NCI-H82 treated with DMSO at 0.1 percent for 48 hours (cell line): ENCODE measurements around the gene CEND1.

Source experiments
- DNase-seq: peaks from one replicate; lab custom pipeline; 2025; ENCODE audit not compliant: unreplicated experiment; lab: John Stamatoyannopoulos, UW

CEND1 gene

DNA sequence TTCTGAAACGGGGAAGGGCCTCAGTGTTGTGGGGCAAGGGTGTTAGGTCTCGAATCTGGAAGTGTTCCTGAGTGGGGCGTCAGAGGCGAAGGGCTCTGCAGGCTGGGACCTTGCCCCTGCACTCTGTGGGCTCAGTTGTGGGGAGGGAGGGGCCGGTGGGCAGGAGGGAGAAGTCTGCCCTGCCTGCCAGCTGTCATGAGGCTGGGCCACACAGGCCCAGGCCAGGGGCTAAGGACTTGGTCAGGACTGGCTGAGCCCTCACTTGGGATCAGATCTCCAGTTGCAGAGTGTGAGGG lies 38.0 kb upstream of the CEND1 start, which contains the start of gene CRACR2B:
Gene CRACR2B (plus strand): TSS at position 23 of the 296 bp plus-strand sequence. CDS start 689 bp downstream, outside the sequence.
- no peak for DNase-seq

DNA sequence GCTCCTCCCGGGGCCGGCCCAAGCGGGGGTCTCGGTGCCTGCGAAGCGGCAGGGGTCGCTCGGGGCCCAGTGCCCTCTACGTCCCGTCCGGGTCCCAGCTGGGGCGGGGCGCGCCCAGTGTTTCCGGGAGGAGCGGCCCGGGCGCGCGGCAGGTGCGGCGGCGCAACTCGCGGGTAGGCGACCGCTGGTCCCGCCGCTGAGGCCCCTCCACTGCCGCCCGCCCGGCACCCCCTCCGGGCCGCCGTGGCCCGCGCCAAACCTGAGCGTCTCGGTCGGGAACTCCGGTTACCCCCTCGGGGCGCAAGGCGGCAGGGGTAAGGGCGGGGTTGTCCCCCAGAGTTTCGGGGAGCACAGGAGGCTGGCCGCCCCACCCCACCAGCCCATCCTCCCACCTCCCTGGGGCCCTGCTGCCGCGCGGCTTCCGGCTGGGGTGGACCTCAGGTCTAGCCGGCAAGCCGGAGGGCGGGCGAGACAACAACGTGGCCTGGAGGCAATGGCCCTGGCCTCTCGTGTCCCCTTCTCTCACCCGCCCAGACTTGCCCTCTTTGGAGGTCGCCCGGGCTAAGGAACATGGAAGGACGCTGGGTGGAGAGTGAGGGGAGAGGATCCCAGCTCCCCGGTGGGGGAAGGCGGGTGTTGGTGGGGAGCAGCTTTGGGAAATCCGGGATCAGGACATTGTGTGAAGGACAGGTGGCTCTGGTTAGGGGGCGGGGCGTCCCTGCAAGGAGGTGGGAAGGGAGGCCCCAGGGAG lies 37.4 kb upstream of the CEND1 start:
- no peak for DNase-seq

DNA sequence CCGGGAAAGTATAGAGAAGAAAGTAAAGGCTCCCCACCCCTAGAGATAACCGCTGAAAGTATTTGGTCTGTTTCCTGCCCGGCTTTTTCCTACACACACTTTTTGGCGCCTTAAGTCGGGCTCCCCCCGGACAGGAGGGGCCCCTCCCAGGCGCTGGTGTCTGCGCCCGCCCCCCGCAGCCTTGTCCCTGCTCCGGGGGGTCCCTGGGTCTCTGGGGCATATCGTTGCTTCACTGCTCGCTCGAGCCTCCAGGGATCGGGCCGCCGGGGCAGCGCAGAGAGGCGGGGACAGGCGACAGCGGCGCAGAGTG lies 36.9 kb upstream of the CEND1 start:
- no peak for DNase-seq

DNA sequence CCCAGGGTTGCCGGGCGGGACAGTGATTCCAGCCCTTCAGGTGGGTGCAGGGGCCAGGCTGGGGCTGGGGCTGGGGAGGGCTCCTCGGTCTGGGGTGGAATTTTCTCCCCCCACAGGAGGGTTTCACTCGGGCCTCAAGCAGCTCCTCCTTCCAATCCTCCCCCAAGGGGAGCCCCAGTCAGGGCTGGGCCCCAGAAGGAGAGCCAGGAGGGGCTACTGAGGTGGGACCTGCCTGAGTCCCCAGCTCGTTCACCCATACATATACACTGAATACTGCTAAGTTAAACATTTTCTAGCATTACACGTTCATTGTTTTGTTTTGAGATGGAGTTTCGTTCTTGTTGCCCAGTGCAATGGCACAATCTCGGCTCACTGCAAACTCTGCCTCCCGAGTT lies 36.3 kb upstream of the CEND1 start:
- no peak for DNase-seq

DNA sequence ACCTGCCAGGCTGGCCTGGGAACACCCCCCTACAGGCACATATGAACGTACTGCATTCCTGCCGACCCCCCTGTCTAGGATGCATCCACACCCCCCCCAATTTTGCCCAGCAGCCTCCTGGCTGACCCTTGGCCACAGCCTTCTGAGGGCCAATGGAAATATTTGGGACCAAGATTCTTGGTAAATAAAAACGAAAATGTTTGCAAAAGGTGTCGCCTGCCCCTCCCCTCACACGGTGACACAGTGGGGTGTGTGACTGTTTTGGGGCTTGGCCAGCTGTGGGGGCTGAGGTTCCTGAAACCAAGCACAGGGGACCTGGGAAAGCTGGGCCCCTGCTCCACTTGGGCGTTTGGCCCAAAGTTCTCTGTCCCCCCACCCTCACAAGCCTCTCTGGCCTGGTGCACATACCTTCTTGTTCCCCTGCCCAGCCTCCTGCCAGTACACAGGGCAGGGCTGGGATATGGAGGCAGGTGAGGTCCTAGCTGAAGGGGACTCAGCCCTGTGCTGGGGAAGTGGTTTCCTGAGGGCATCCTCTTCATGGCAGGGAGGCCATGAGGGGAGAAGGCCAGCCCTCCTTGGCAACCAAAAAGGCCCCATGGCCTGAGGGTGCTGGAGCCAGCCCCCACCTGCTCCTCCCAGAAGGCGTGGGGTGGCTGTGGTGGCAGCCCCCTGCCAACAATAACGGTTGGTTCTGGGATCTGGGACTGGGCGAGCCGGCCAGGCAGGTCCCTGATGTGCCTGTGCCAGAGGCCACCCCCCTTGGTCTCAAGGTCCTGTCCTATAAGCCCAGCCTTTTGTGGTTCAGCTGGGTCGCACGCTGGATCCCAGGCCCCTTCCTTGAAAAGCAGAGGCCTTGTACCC lies 35.7 kb upstream of the CEND1 start:
- no peak for DNase-seq

DNA sequence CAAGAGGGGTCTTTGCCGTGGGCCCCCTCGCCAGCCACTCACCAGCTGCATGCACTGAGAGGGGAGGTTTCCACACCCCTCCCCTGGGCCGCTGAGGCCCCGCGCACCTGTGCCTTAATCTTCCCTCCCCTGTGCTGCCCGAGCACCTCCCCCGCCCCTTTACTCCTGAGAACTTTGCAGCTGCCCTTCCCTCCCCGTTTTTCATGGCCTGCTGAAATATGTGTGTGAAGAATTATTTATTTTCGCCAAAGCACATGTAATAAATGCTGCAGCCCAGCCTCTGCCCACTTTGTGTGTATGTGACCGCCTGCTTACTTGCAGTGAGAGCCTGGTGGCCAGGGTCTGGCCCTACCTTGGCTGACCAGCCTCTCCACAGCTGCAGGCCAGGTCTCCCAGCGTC lies 35.1 kb upstream of the CEND1 start:
- DNase-seq: no peak

DNA sequence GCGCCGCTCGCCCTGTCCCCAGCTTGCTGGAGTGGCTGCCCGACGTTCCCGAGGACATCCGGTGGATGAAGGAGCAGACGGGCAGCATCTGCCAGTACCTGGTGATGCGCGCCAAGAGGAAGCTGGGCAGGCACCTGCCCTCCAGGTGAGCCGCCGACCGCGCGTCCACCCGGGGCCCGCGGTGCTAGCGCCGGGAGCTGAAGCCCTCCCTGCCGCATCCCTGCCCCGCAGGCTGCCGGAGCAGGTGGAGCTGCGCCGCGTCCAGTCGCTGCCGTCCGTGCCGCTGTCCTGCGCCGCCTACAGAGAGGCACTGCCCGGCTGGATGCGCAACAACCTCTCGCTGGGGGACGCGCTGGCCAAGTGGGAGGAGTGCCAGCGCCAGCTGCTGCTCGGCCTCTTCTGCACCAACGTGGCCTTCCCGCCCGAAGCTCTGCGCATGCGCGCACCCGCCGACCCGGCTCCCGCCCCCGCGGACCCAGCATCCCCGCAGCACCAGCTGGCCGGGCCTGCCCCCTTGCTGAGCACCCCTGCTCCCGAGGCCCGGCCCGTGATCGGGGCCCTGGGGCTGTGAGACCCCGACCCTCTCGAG lies 34.5 kb upstream of the CEND1 start:
- DNase-seq: no peak

DNA sequence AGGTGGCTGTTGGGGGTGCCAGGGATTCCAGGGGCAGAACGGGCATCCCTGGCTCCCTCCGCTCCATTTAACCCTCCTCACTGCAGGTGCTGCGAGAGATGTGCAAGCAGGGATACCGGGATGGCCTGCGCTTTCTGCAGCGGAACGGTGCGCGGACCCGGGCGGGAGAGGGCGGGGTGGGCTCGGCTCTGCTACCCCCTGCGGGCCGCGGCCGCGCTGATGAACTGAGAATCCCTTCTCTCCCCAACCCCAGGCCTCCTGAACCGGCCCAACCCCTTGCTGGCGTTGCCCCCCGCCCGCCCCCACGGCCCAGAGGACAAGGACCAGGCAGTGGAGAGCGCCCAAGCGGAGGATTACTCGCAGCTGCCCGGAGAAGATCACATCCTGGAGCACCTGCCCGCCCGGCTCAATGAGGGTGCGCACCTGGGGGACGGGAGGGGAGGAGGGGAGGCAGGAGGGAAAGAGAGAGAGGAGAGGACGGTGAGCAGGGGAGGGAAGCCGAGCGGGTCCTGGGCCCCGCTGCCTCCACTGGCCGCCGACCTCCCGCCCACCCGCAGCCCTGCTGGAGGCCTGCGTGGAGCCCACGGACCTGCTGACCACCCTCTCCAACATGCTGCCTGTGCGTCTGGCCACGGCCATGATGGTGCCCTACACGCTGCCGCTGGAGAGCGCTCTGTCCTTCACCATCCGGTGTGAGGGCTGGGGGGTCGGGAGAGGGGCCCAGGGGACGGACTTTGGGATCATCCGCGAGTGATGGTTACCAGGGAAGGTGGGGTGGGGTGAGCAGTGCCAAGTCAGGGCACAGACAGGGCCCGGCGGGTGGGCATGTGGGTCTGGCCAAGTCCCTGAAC lies 33.8 kb upstream of the CEND1 start:
- no peak for DNase-seq

DNA sequence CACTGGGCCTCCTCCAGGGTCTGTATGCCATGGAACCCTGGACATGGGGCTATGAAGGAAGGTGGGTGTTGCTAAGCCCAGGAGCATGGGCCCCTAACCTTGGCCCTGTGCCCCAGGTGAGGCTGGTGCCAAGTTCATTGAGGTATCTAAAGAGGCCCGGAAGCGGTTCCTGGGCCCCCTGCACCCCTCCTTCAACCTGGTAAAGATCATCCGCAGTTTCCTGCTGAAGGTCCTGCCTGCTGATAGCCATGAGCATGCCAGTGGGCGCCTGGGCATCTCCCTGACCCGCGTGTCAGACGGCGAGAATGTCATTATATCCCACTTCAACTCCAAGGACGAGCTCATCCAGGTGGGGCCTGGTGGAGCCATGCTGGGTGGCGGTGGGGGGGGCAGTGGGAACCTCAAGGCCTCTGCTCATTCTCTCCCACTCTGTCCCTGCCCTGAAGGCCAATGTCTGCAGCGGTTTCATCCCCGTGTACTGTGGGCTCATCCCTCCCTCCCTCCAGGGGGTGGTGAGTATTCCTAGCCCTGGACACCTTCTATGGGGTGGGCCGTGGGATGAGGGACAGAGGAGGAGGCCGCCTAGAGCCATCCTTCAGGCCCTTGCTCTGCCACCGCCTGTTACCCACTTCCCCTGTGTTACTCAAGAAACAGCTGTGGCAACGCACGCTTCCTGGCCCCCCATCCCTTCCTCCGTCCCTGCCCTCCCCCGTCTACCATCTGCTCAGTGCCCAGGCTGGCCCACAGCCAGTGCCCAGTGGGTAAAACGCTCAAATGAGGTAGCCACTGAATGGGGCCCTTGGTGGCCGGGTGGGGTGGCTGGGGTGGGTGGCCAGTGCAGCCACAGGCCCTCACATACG lies 31.9 kb upstream of the CEND1 start:
- no peak for DNase-seq

DNA sequence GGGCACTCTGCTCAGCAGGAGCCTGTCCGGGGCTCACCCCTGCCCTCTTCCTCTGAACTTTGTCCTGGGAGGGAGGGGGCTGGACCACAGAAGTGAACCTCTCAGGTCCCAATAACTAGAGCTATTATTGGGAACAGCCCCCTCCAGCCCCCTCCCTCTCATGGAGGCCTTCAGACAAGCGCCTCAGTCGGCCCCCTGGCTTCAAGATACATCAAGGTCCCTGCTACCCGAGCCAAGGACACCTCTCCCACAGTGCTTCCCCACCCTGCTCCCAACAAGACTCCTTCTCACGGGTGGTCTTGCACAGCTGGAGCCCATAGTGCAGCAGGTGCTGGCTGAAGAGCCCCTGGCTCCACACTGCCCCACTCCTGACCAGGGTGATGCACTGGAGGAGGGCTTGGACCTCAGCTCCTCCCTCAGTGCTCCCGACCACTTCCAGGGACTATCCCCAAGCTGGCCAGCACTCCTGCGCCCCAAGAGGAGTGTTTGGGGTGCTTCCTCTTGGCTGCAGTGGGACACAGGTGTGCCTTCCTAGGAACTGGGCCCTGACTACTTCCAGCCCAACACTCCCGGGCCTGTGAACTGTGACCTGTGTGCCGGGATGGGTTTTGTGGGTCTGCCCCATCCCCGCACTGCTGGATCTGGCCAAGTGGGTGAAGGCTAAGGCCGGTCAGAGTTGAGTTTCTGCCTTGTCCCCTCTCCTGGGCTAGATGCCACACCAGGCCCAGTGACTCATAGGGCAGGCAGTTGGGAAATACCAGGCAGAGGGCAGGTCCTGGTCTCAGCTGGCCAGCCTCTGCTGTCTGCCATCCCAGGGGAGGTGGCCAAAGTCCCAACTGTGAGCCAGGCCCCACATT lies 31.0 kb upstream of the CEND1 start:
- DNase-seq: no peak

DNA sequence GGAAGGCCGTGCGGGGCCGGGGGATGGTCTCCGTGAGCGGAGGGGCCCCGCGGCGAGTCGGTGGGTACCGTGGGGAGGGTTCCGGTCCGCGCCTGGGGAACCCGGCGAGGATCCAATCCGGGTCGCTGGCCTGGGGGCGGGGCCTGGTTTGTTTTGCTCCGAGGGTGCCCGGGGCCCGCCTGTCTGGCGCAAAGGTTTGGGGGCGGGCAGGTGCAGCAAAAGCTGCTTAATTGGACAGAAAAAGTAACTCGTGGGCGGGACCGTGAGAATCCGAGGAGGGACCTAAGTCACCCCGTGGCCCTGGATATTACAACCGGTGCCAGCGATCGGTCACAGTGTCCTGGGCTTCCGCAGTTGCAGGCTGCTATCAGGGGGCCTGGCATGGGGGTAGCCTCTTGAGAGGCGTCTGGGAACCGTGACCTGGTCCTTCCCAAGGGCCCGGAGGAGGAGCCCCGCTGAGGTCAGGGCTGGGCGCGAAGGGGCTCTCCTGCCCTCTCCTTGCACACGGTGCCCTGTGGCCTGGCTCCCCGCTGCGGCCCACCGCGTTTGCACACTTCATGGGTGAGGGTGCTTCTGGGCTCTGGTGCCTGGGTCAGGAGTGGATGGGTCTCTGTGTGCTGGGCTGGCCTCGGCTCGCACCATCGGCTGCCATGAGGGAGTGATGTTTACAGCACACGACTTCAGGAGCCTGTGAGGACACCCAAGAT lies 30.2 kb upstream of the CEND1 start:
- DNase-seq: peak; percentile 24

DNA sequence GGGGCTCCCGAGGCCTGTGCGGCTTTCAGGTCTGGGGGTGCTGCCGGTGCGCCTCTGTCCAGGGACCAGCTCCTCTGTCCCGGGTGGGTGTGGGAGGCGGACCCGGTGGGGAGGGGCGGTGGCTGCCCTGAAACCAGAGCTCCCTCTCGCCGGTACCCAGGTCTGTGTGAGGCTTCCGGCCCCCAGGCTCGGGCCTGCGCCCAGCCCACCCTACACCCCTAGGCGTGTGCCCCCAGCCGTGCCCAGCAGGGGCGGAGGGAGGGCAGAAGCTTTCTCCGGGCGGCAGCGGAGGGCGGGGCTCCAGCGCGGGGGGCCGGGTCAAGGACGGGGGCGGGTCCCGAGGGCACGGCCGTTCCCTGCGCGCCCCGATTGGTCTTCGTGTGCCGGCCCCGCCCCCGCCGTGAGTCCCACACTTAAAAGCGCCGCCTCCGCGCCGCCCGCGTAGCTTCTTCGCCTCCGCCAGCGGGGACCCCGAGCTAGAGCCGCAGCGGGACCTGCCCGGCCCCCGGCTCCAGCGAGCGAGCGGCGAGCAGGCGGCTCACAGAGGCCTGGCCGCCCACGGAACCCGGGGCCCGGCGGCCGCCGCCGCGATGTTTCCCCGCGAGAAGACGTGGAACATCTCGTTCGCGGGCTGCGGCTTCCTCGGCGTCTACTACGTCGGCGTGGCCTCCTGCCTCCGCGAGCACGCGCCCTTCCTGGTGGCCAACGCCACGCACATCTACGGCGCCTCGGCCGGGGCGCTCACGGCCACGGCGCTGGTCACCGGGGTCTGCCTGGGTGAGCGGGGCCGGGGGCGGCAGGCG lies 29.4 kb upstream of the CEND1 start:
- peak; percentile 59 for DNase-seq

DNA sequence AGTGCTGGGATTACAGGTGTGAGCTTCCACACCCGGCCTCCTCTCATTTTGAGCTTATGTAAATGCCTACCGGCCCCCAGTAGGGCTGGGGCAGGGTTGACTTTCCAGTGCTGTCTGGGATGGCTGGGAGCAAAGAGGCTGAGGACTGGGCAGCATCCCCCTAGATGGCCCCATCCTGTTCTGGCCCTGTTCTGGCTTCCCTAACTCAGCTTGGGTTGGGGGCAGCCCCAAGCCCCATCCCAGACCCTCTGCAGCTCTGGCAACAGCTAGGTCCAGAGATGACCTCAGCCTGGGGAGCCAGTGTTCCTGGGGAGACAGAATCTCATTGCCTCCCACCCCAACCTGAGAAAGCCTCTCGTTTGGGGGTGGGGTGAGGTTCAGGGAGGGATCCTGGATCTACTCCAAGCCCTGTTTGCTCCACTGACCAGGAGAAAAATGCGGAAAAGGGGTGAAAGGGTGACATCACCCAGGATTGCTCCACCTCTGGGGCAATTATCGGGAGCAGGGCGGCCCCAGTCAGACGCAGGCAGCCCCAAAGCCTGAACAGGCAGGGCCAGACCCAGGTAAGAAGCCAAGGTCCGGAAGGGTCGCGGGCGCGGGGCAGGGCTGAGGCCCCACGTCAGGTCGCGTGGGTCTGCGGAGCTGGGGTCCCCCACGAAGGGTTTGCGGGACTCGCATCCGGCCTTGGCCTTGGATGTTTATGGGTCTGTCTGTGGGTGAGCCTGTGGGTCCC lies 28.7 kb upstream of the CEND1 start, which contains the start of gene PNPLA2:
Gene PNPLA2 (plus strand): TSS at position 519 of the 733 bp plus-strand sequence. CDS start 805 bp downstream, outside the sequence.
- DNase-seq: no peak

DNA sequence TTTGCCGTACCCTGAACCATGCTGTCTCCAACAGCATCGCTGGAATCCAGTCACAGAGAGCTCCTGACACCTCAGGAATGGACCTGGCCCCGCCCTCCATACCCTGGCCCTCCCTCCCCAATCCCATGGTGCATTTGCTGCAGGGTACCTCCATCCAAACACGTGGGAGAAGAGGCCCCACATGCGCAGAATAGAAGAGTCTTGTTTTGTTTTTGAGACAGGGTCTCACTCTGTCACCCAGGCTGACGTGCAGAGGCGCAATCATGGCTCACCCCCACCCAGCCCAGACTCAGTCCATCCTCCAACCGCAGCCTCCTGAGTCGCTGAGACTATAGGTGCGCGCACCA lies 26.5 kb upstream of the CEND1 start:
- DNase-seq: no peak

DNA sequence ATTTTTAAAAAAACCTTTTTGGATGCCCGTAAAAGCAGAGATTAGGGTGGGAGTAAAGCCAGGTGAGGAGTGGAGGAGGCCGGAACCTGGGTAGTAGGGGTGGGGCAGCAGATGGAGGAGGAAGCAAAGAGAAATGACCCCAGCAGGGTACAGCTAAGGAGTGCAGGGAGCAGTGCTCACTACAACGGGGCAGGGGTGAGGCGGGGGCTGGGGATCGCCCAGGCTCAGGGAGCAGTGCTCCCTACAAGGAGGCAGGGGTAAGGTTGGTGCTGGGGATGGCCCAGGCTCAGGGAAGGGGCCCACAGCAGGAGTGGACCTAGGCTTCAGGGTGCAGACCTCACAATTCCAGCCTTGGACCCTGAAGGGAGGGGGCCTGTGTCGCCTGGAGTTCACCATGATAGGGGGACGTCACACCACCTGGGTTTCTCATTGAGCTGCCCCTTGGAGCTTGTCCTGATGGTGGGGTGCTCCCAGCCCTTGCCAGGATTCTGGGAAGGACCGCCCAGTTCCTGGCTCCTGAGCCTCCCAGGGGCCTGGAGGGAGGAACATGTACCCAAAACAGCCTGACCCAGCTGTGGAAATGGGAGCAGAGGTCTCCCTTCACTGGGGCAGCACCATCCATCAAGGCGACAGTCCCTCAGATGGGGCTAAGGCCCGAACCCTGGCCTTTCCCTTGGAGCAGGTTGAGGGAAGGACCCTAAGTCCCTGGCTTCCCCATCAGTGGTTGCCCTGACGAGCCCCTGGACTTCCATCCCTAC lies 26.0 kb upstream of the CEND1 start:
- no peak for DNase-seq

DNA sequence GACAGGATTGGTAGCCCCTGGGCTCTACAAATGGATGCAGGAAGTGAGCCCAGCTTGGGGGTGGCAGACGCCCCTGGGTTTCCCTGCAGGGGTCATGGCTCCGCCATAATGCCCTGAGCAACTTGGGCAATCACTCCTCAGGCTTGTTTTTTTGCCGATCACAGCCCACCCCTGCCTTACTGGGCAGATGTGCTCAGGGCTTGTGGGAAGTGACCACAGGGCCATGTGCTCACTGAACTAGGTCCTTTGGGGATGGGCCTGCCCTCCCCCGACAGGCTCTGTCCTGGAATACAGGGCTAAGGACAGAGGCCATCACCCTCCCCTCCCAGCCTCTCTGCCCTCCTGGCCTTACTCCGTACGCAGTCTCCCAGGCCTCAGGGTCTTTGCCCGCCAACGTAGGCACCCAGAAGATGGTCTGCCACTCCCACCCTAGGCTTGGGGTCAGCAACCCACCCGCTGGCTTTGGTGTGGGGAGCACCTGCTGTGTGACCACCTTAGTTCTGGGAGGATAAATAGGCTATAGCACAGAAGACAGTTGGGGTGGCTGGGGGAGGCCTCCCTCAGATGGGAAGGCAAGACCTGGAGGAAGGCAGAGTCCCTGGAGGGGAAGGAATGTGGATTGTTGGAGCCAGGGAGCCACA lies 23.7 kb upstream of the CEND1 start:
- no peak for DNase-seq
